ENCODE data around the gene SZT2.
A peak's percentile ranks its signal among the peaks of the same experiment; 100 is the strongest.
"Not testable (repeated sequence)": the region's sequence is repeated elsewhere in the genome, so short reads cannot be mapped to it uniquely, and the experiment has no call there.

SZT2 gene

DNA sequence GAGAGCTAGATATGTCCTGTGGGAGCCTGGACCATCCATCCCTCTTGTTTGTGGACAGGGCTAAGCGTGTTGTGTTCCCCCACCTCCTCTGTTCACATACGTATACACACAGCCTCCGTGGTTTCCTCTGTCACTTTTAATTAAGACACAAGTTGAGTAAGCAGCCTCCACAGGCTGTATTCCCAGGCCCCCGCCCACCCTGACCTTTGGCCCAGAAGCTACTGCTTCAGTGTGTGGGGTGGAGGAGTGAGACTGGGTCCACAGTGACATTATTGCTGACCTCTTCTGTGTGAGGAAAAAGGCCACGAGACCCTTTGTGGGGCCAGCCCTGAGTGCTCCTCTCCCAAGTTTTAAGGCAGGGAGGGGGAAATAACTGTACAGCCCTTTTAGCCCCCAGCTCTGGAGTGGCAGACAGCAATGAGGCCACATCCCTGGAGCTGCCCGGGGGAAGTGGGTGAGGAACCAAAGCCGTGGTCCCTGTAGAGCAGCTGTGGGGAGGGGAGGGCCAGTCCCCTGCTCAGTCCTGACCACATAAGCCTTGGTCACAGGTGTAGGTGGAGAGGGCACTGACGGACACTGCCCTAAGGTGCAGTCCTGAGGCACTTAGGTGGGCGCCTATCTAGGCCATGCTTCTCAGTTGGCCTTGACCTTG, 26.3 kb upstream of the SZT2 start:
- DNase-seq, result no peak

DNA sequence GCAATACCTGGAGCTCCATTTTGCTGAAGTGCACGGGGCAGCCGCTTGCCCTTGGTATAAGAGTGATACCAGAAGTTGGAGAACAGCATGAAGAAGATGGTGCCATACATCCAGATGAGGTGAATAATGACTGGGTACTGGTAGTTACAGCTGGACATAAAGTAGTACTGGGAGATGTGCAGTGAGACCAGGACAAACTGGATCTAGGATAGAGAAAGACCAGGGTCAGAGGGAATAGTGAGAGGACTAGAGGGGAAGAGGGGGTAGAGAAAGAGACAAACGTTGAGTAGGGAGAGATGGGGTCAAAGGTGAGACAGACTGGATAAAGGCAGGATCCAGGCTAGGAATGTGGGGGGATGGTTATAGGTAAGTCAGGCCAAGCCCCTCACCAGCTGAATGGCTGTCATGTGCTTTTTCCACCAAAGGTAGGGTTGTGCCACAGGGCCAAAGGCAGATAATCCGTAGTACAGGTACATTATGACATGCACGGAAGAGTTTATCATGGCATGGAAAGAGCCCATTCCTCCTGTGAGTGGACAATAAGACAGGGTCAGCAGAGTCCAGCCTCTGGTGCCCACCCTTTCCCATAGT, 25.7 kb upstream of the SZT2 start:
- no peak for DNase-seq

DNA sequence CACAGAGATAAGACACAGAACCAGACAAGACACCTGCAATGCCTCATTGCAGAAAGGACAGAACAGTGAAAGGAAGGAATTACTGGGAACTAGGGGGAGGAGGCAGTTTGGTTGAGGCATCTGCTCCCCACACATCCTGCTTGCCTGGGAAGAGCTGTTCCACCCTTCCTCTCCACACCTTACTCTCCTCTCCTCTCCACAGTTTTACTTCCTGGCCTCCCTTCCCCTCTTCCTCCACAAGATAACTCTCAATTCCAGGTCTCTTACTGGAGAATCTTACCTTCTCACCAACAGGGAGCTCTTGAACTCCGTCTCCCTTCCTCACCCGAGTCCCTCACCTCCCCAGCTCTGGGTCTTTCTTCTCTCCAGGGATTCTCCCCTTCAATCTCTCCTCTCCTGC, 24.0 kb upstream of the SZT2 start:
- no peak for DNase-seq

DNA sequence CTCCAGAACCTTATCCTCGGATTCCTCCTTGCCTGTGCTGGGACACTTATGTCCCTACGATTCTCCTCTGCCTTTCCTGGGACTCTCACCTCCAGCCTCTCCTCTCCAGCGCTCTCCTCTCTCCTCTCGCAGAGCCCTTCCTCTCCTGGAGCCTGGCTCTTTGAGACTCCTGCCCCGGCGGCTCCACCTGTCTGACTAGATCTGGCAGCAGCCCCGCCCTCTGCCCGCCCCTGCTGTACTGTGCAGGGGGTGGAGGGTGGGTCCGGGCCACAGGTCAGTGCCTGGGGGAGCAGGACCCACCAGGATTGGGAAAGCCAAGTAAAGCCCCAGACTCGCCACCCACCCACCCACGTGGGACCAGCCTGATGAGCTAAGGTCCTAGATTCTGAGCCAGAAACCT, 23.5 kb upstream of the SZT2 start:
- DNase-seq, result no peak

DNA sequence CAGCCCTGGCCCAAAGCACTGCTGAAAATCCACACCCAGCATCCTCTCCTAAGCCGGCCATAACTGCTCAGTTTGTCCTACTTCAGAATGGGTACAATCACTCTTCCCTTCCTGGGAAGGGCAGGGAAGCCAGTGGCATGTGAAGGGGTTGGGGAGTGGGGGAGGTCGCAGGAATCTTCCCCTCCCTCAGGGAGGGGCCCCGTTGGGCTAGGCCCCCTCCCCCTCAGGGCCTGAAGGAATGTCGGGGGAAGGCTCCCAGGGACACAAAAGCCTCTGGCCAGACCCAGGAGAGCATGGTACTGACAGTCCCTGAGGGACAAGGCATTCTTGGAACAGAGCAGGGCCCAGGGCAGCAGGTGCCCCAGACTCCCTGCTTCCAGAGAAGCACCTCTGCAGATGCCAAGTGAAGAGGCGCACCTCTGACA, 23.1 kb upstream of the SZT2 start:
- DNase-seq, result no peak

DNA sequence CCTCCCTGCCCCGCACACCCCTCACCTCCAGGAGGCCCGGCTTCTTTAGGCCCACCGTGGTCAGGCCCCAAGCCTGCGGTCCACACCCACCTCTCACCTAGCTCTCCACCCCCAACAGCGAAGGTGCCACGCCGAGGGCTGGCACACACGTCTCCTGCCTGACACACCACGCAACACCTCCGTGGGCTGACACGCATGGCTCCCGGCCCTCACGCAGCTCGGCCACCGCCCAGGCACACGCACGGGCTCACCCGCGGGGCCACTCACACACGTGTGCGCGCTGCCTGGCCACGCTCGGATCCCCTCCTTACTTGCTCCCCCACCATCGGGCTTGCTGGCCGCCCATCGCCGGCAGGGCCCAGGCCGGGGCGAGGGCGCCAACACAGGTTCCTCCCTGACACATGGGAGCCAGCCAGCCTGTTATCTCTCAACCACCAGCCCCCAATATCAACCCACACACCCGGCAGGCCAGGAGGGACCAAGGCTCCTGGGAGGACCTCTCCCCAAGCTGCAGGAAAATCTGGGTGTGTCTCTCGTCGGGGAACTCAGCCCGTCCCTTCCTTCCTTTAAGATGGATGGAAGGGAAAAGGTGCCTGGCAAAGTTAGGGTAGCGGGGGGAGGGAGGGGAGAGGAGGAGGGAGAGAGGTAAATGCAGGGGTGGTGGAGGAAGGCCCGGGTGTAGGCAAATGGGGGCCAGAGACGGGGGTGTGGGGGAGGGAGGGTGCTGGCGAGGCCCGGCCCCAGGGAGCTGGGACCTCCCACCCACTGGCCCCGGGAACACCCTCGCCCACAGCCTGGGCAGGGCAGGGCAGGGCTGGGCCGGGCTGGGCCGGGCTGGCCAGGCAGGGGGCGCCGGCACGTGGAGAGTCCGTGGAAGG, 22.4 kb upstream of the SZT2 start:
- peak in 1 of 2 donors; percentile 28 for DNase-seq

DNA sequence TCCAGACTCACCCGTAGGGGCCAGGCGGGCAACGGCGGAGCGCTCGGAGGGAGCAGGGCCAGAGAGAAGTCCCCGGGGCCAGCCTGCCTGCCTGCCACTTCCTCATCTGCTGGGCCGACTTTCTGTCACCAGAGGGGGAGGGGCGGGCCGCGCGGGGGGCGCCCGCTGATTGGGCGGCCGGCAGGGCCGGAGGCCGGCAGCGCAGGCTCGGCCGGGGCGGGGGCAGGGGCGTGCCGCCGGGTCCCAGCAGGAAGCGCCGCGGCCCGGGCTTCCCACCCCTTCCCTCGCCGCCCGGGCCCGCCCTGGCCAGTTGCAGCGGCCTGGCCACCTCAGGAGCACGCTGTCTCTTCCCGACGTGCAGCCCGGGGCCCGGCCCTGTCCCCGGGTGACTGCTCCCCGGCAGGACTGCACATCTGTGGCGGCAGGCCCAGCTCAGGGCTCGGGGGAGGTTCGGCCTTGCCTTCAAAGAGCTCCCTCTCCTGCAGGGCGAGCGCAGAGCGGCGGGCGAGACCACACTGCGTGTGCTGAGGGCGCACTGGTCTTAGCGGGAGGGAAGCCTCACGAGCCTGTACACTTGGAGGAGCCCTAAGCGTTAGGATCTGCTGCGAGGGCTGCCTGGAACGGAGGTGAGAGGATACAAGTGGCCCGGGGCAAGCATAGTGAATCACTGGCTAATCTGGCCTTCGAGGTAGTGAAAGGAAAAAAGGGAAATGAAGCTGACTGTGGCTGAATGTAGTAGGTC, 21.6 kb upstream of the SZT2 start, which contains the start of gene ELOVL1:
ELOVL1 (minus strand) TSS at position 108 of the 742 bp plus-strand sequence. CDS start 2,402 bp downstream, outside the sequence.
- DNase-seq, result peak; percentile 87 to 89

DNA sequence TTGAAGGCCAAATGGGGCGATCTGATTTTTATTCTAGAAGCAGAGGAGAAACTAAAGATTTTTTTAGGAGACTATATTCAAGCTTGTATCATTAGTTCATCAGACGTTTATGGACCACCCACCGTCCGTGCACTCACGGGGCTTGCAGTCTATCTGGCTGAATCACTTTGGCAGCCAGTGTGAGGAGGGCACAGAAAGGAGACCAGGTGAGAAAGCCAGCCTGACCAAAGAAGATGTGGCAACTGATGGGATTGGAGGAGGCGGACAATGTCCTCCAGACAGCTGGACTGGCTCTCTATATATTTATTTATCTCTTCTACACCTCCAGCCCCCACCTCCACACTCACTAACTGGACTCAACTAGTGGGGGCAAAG, 21.1 kb upstream of the SZT2 start:
- no peak for DNase-seq

DNA sequence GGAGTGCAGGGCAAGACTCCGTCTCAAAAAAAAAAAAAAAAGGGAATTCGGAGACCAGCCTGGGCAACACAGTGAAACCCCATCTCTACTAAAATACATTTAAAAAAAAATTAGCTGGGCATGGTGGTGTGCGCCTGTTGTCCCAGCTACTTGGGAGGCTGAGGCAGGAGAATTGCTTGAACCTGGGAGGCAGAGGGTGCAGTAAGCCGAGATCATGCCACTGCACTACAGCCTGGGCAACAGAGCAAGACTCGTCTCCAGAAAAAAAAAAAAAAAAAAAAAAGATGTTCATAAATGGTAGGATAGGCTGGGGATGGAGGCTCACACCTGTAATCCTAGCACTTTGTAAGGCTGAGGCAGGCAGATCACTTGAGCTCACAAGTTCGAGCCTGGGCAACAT, 19.9 kb upstream of the SZT2 start:
- DNase-seq, result not testable (repeated sequence)

DNA sequence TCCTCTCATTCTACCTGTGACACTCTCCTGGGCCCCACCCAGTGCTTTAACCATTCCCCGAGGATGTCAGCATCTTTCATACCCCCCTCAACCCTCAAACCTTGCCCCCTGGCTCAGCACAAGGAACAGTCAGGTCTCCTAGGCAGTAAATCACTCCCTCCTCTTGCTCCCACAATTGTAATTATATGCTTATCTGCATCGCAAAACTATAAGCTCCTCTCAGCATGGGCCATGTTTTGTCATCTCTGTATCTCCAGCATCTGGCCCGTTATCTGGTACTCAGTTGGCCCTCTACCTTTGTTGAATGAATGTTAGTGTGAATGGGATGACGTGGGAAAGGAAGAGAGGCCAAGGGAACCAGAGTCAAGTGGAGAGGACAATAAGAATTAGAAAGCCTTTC, 19.1 kb upstream of the SZT2 start:
- DNase-seq, result no peak

DNA sequence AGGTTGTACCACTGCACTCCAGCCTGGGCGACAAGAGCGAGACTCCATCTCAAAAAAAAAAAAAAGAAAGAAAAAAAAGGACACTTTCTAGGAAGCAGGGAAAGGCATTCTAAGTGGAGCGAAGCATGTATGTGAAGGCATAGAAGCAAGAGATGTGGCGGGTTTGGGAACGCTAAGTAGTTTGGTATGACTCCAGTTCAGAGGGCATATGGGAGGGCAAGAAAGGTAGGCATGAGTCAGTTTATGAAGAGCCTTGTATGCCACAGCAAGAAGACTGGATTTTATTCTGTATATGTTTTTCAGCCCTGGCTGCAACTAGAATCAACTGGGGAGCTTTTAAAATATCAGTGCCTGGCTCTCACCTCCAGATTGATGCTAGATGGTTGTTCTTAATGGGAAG, 17.5 kb upstream of the SZT2 start:
- DNase-seq, result no peak

DNA sequence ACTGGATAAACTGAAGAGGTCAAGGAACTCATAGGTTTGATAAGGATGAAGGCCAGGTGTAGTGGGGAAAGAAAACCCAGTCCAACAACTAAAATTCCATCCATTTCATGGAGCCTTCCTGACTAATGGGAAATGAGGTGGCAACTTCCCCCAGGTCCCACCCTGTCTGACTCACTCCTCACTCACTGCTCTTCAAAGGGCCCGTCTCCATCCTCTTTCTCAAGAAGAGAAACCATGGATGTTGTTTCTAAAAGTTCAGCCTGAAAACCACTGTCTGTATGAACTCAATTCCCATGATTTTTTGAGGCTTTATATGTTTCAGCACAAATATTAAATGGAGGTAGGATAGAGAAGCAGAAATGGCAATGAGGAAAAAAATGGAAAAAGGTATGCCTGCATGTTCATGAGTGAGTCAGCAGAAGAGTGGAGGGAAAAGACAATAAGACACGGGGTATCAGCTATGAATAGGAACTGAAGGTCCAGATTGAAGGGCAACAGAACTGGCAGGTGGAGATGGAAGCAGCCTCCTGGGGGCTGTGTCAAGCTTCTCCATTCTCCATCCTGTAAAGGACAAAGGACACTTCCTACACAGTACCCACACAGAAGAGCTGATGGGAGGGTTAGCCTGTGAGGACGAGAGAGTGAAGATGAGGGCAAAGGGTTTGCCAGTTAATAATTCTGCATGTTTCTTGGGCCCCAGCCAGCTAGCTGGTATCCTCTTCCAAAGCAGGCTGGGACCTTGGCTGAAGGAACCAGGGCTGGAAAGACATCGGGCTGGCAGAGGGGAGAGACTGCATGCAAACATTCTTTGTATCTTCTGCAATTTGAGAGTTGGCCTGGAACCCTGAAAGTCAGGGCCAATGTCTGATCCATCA, 16.4 kb upstream of the SZT2 start:
- no peak for DNase-seq

DNA sequence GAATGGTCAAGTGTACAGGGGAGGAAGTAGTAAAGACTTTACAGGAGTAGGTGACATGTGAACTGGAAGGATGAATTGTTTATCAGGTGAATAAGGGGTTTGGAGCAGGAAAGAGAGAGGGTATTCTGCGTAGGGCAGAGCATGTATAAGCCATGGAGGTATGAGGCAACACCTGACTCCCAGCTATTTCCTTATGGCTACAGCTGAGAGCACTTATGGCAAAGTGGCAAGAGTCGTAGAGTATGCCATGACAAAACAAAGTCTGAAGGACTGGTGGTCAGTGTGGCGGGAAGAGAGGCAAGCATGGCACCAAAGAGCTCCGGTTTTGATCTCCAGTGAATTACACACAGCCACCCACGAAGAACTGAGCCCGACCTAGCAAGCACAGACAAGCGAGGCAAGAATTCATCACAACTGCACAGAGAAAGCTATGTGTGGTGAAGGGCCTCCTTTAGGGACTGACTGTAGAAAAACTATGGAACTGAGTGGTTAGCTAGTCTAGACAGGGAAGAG, 12.9 kb upstream of the SZT2 start:
- DNase-seq, result no peak

DNA sequence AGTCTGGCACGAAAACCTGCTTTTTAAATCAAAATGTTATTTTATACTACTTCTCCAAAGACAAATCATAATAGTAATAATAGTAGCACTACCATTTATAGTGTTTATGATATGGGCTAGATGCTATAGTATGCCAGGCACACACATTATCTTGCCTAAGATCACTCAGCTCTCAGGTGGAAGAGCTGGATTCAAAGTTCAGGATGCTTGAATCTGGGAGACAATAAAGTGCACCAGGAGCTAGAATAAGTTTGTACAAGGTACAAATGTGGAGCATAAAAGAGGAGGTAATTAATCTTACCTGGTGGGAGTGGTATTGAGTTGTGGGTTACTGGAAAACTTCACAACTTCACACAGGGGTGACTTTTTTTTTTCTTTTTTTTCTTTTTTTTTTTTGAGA, 11.9 kb upstream of the SZT2 start:
- DNase-seq, result no peak

DNA sequence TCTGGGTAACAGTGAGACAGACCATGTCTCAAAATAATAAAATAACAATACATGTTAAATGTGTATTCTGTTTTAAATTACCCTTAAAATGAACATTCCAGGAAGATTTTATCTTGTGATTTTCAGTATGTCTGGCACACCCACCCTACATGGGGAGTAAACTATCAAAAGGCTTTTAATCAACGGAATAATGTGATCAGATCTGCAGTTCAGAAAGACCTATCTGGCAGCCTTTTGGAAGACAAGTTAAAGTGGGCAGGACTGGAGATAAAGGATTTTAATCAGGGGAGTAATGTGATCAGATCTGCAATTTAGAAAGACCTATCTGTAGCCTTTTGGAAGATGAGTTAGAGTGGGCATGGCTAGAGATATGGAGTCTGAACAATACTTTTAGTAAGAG, 10.2 kb upstream of the SZT2 start:
- DNase-seq, result no peak

DNA sequence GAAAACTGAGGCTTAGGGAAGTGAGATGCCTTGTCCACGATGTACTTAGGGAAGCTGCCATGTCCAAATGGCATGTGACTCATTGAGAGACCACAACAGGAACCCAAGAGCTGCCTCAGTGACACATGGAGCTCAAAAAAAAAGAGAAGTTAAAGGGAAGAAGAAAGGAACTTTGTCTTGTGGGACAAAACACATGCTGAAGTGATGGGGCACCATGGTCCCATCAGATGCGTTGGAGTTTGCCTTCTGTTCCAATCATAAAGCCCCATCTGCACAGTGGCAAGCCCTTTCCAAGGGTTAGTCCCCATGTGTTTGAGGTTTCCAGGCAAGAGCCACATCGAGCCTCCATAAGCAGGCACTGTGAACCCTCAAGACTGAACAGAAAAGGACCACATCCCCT, 8.1 kb upstream of the SZT2 start:
- DNase-seq, result peak in 1 of 2 donors; percentile 20

DNA sequence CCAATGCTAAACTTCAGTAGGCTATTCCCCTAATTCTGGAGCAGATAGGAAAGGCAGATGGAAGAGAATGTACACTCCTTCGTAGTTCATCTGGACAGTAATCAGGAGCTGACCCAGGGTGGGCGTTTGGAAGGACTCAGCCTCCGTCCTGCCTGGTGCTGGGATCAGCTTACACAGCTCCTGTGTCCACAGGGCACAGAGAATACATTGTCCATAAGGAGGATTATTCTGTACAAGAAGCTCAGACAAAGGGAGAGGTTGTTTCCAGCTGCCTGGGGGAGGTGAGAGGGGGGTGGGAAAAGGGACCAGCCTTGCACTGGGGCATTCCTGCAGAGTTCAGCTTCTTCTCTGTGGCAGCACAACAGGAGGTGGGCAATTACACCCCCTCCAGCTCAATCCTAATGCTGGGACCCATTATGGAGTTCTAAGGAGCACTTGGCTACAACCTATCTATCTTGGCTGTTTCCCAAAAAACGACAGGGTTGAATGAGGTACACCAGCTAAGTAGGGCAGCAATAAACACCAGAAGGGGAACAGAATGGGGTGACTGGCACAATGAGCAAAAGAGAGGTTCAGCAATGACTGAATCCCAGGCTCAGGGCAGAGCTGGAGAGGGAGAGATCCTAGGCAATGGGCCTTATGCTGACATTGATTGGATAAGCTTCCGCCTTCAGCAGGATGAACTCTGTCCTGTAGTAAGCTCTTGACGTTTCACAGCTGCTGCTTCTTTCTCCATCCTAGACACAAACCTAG, 7.5 kb upstream of the SZT2 start:
- no peak for DNase-seq

DNA sequence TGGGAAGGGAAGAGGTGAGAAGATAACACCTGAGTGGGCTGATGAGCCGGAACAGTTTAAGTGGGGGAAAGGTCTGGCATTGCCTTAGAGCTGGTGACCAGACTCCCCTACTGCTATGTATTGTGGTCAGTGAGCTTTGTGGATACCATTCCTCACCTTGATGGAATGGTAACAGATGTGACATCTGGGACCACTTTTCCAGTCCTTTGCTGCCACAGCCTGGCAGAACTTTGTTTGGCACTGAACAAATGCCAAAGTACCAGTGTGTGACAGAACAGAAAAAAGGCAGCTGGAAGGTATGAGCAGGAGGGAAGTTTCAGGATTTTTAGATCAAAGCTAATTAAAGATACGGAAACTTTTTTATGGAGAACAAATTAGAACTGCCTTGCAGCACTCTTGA, 6.2 kb upstream of the SZT2 start:
- DNase-seq, result no peak

DNA sequence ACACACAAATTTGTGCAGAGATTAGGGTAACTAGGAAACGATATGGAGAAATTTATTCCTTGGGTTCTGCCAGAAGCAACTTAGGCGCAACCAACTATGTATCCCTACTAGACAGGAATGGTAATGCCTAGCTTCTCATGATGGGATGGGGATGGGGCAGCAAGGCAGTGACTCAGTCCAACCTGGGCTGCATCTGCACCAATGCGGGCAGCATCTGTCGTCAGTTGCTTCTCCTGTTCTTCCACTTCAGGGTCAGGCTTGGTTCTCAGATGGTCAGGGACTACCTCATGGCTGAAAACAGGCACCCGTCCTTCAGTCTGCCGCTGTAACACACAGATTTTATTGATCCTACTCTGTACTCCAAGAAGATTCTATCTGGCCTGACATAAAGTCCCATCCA, 3.0 kb upstream of the SZT2 start:
- DNase-seq, result no peak

DNA sequence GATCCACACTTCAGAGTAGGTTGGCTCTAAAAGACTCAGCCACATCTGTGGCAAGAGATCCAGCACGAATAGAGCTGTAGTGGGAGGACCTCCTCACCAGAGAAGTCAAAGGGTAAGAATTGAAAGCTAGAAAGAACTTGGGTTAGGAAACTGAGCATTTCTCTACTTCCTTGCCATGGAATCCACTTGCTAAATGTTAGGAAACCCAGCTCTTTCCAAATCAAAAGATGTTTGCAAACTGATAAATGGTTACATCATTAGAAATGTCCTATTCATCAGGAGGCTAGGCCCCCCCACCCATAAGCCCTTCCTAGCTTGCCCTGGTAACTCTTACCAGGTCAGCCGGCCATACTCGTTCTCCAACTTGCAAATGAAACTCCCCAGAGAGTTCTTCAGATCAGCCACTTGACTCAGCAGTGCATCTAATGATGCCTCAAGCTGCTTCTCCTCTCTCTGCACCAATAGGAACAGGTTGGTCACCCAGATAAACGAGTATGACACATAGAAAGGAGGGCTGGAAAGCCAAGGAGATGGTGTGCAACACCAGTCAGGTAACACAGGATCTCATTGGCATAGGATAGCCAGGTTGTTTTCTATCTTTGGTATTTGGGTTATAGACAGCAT, 1.6 kb upstream of the SZT2 start:
- DNase-seq, result no peak

DNA sequence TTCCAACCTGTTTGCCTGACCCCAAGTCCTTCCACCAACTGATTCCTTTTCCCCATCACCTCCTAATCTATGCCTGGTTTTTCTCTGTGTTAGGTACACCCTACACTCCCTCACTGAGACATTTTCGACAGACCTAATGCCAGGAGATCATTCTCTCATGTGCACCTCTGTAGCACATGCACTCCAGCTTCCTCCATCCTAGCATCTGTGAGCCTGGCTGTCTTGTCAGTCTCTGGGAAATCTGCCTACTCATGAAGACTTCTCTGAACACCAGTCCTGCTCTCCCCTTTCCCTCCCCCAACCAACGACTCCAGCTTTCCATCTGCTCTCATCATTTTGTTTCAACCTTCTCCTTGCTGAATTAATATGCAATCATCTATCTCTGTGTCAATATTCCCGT, 1.1 kb upstream of the SZT2 start:
- DNase-seq, result no peak

Measured in CD4-positive, alpha-beta T cell treated with Interferon alpha-2 for 1 hour (primary cell).